HG02943 (cell line): ENCODE measurements around the gene OR2AK2.

ENCODE experiments used
- ATAC-seq: cut with Tn5 transposase; IDR thresholded peaks from one replicate; pipeline ENCODE4 v1.9.1; 2021; ENCODE audit warnings: mild to moderate bottlenecking, low read depth, moderate library complexity; ENCODE audit not compliant: unreplicated experiment

Gene OR2AK2

GRCh38 chr1:247964933-247965332, at the start of gene OR2AK2:
Gene OR2AK2, plus strand, starts transcription at chr1:247965233. Its CDS starts 144 bp downstream, at chr1:247965377.
- ATAC-seq, result no peak

- ATAC-seq, result no peak
These were observed 45.1 kb upstream of the OR2AK2 start, which contains the start of gene OR2T8 for GRCh38 chr1:247919952-247920351. Gene OR2T8, plus strand, starts transcription at chr1:247920252. Its CDS starts 766 bp downstream, at chr1:247921018.

GRCh38 chr1:247923941-247924340, 41.1 kb upstream of the OR2AK2 start:
- ATAC-seq, result no peak

GRCh38 chr1:247924868-247925267, 40.2 kb upstream of the OR2AK2 start, which contains the start of gene OR2AJ1:
Gene OR2AJ1, plus strand, starts transcription at chr1:247924889. Its CDS starts 8,880 bp downstream, at chr1:247933769.
- no peak for ATAC-seq

GRCh38 chr1:247933989-247934388, 31.0 kb upstream of the OR2AK2 start:
- no peak for ATAC-seq

- ATAC-seq, result no peak
These were observed 29.3 kb upstream of the OR2AK2 start for GRCh38 chr1:247935781-247936180.

GRCh38 chr1:247936415-247936814, 28.6 kb upstream of the OR2AK2 start:
- no peak for ATAC-seq

- peak; percentile 100 for ATAC-seq
These were observed 27.9 kb upstream of the OR2AK2 start for GRCh38 chr1:247936965-247937734.

GRCh38 chr1:247942624-247943023, 22.4 kb upstream of the OR2AK2 start:
- no peak for ATAC-seq

GRCh38 chr1:247948558-247948957, 16.5 kb upstream of the OR2AK2 start, which contains the start of gene OR2L8:
Gene OR2L8, plus strand, starts transcription at chr1:247948858. Its CDS starts 0 bp downstream, at chr1:247948858.
- no peak for ATAC-seq

- no peak for ATAC-seq
These were observed 11.6 kb upstream of the OR2AK2 start for GRCh38 chr1:247953408-247953807.

GRCh38 chr1:247961791-247962190, 3.2 kb upstream of the OR2AK2 start:
- ATAC-seq, result no peak

GRCh38 chr1:247962911-247963588, 2.0 kb upstream of the OR2AK2 start:
- no peak for ATAC-seq

GRCh38 chr1:247966532-247967204, 1.6 kb downstream of the OR2AK2 start:
- ATAC-seq, result peak; percentile 89

- no peak for ATAC-seq
These were observed 28.0 kb downstream of the OR2AK2 start for GRCh38 chr1:247992986-247993385.

- ATAC-seq, result no peak
These were observed 33.8 kb downstream of the OR2AK2 start for GRCh38 chr1:247998811-247999210.

- no peak for ATAC-seq
These were observed 35.1 kb downstream of the OR2AK2 start for GRCh38 chr1:248000169-248000568.

- ATAC-seq, result no peak
These were observed 42.7 kb downstream of the OR2AK2 start for GRCh38 chr1:248007778-248008177.

- ATAC-seq, result no peak
These were observed 44.6 kb downstream of the OR2AK2 start for GRCh38 chr1:248009681-248010080.

- ATAC-seq, result no peak
These were observed 48.2 kb downstream of the OR2AK2 start, which contains the start of gene OR2L5 for GRCh38 chr1:248013229-248013710. Gene OR2L5, plus strand, starts transcription at chr1:248013660. Its CDS starts 8,288 bp downstream, at chr1:248021948.

GRCh38 chr1:248015803-248016202, 50.8 kb downstream of the OR2AK2 start:
- no peak for ATAC-seq
